GM12892 (cell line): ENCODE data around the gene COL15A1. TPM values are rescaled to one million over a fixed set of nuclear protein-coding genes. Genes with fewer than 3 reads are reported as not detected.
"Not testable (repeated sequence)": the region's sequence is repeated elsewhere in the genome, so short reads cannot be mapped to it uniquely, and the experiment has no call there.

Source experiments
- DNase-seq: peaks from one replicate; pipeline ENCODE4 v3.0.0; 2011; ENCODE audit not compliant: insufficient read length
- FAIRE-seq: peaks from 2 replicates; lab custom pipeline; 2011; peaks lifted over from hg19 to GRCh38; lab: Jason Lieb, UNC
- POLR2A ChIP-seq: IDR thresholded peaks from 2 replicates; pipeline ENCODE4 v1.6.1; 2011; ENCODE audit warnings: low read depth, low read length, control low read depth
- POLR2AphosphoS5 ChIP-seq: IDR thresholded peaks from 2 replicates; pipeline ENCODE4 v1.6.1; 2011; ENCODE audit warnings: low read depth, low read length, control low read depth
- TAF1 ChIP-seq: IDR thresholded peaks from 2 replicates; pipeline ENCODE4 v1.6.1; 2011; ENCODE audit warnings: low read depth, mild to moderate bottlenecking, control low read depth, low read length, borderline replicate concordance
- polyA plus RNA-seq: library from polyadenylated mRNA; unstranded; fragments of >200 nt; gene quantifications from one replicate; pipeline ENCODE4 v1.2.1, GENCODE V29; 2012; ENCODE audit warnings: missing spikeins, inconsistent platforms; ENCODE audit not compliant: missing spikeins

The COL15A1 gene
- 0.06 TPM for polyA plus RNA-seq

- FAIRE-seq = no peak
- TF ChIP-seq POLR2A (no peak), TAF1 (no peak), POLR2AphosphoS5 (no peak)
- no peak for DNase-seq
Measured at GRCh38 chr9:98943682-98944056, at the start of gene COL15A1. Gene COL15A1 (plus strand): TSS chr9:98943907. CDS start chr9:98944062, 155 bp downstream.

DNA sequence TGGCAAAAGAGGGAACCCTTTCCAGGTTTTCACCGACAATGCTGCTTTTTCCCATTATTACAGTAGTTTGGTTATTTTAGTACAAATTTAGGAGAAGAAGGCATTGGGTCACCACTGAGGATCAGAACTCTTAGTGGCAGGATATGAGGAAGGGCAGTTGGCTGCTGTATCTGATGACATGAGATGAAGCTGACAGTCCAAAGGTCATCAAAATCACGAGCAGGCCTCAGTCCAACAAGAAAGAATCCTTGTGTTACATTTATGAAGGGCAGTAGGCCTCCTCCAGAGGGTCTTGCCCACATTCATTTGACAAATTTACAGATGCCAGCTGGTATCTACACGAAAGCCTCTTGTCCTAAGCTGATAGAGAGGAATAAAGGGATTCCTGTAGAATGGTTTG lies 49.5 kb upstream of the COL15A1 start:
- TF ChIP-seq POLR2AphosphoS5 (no peak), TAF1 (no peak), POLR2A (no peak)
- FAIRE-seq = no peak
- DNase-seq = no peak

GRCh38 chr9:98894761-98895160 lies 48.9 kb upstream of the COL15A1 start:
- FAIRE-seq (no peak), DNase-seq (no peak)
- TF ChIP-seq POLR2AphosphoS5 = no peak
- TF ChIP-seq TAF1 = no peak
- TF ChIP-seq POLR2A = no peak

- no peak for DNase-seq
- no peak for TF ChIP-seq POLR2A
- no peak for TF ChIP-seq POLR2AphosphoS5
- TF ChIP-seq TAF1 = no peak
- no peak for FAIRE-seq
Measured at GRCh38 chr9:98896632-98897031, 47.1 kb upstream of the COL15A1 start.

GRCh38 chr9:98897745-98898144 lies 46.0 kb upstream of the COL15A1 start:
- no peak for TF ChIP-seq TAF1
- TF ChIP-seq POLR2A = no peak
- no peak for TF ChIP-seq POLR2AphosphoS5
- DNase-seq = no peak
- no peak for FAIRE-seq

GRCh38 chr9:98899408-98900056 lies 44.2 kb upstream of the COL15A1 start:
- no peak for TF ChIP-seq TAF1
- no peak for TF ChIP-seq POLR2AphosphoS5
- no peak for TF ChIP-seq POLR2A
- FAIRE-seq (no peak), DNase-seq (no peak)

GRCh38 chr9:98900244-98900643 lies 43.5 kb upstream of the COL15A1 start:
- TF ChIP-seq POLR2A (no peak), TAF1 (no peak), POLR2AphosphoS5 (no peak)
- DNase-seq (no peak), FAIRE-seq (no peak)

GRCh38 chr9:98900725-98901124 lies 43.0 kb upstream of the COL15A1 start:
- no peak for FAIRE-seq
- DNase-seq = no peak
- TF ChIP-seq TAF1 (no peak), POLR2A (no peak), POLR2AphosphoS5 (no peak)

- not testable (repeated sequence) for FAIRE-seq, DNase-seq
Measured at GRCh38 chr9:98901843-98902242, 41.9 kb upstream of the COL15A1 start.

- FAIRE-seq (no peak), DNase-seq (no peak)
- TF ChIP-seq POLR2A = no peak
- no peak for TF ChIP-seq TAF1
Measured at GRCh38 chr9:98902516-98902915, 41.2 kb upstream of the COL15A1 start.

GRCh38 chr9:98902925-98903324 lies 40.8 kb upstream of the COL15A1 start:
- TF ChIP-seq POLR2A = no peak
- no peak for TF ChIP-seq TAF1
- TF ChIP-seq POLR2AphosphoS5 = no peak
- FAIRE-seq (no peak), DNase-seq (no peak)

- no peak for TF ChIP-seq POLR2AphosphoS5
- TF ChIP-seq TAF1 = no peak
- TF ChIP-seq POLR2A = no peak
- FAIRE-seq = no peak
Measured at GRCh38 chr9:98903961-98904411, 39.7 kb upstream of the COL15A1 start.

More at GRCh38 chr9:98903961-98904411, 39.7 kb upstream of the COL15A1 start:
- no peak for DNase-seq
